Stimulated activated CD4-positive, alpha-beta T cell treated with anti-CD3 and anti-CD28 coated beads, Interleukin-2, amount 100 ng/mL, for 48 hours (primary cell): ENCODE data around the gene TTI1.

Experiments
- DNase-seq, 2 donors: peaks; one replicate each; pipeline ENCODE4 v3.0.0-alpha.2; 2020

The TTI1 gene

DNA sequence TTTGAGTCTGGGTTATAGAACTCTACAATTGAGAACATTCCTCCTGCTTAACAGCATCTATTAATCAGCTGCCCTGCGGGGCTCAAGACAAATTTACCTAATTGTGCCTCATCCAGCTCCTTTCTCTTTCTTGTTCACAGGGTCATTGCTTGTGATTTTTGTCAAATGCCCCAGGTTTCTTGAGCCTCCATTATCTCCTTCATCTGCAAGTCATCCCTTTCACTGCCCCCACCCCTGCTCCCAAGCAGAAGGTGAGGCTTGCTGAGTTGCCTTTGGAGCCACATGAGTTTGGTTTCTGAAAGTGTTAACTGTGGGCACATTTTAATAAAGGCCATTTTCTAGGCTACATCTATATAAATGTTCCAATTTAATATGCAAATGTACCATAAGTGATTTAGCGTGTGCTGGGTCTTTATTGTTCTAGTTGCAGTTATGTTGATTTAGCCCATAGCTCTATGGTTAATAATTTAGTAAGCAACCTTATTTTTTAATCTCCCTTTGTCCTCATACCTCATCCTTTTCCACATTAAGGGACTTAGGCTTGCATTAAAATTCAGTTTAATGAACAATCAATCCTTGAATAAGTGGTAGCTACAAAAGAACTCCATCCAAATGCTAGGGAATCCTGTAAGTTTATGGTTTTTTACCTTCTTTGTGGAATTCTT lies 74.3 kb downstream of the TTI1 start:
- no peak for DNase-seq

DNA sequence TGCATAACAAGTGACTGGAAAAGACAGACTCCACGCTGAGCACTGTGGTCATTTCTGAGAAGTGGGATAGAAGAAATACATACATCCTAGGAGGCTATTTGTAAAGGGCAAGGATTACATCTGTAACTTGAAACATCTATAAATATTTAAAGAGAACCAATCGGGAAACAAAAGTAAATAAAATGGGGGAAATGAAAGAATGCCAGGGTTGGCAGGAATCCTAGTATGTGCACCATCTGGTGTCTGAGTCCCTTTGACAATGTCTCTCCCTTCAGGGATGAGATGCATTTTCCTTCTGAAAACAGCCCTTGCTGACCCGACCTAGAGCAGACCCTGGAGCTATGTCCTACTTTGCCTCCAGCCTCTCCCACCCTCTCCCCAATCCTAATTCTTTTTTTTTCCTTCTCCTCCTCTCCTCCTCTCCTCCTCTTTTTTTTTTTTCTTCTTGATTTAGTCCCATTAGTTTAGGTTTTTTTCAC lies 77.1 kb downstream of the TTI1 start:
- DNase-seq = no peak

DNA sequence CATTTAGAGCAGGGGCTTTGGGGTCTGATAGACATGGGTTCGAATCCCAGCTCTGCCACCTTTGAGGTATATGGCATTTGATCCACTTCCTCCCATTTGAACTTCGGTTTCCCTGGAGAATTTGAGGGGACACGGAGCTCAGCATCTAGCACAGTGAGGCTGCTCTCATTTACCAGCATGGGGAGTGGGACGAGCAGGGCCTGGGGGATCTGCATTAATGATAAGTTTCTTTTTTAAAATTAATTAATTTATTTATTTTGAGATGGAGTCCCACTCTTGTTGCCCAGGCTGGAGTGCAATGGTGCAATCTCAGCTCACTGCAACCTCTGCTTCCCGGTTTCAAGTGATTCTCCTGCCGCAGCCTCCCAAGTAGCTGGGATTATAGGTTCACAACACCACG lies 77.7 kb downstream of the TTI1 start:
- no peak for DNase-seq

DNA sequence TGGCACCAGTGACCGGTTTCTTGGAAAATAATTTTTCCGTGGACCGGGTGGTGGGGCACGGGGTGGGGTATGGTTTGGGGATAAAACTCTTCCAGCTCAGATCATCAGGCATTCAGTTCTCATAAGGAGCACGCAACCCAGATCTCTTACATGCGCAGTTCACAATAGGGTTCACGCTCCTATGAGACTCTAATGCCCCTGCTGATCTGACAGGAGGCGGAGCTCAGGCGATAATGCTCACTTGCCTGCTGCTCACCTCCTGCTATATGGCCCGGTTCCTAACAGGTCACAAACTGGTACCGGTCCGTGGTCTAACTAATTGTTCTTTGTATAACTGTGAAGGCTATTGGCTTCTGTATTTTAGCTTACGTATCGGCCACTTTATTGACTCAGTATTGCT lies 78.6 kb downstream of the TTI1 start:
- no peak for DNase-seq

DNA sequence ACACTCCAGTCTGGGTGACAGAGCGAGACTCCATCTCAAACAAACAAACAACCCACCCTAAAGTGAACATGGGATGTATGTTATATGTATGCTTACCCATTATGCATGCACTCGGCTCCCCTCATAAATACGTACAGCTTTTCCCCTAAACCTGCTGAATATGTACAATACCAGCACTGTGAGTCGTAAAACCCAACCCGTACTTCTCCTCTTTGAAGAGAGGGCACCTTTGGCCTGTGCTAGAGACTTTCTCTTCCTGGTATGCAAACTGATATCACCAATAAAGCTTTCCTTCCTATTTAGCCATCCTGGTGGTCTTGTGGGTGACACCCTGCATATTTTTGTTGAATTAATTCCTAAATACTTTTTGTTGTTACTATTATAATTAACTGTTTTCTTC lies 79.1 kb downstream of the TTI1 start:
- no peak for DNase-seq

DNA sequence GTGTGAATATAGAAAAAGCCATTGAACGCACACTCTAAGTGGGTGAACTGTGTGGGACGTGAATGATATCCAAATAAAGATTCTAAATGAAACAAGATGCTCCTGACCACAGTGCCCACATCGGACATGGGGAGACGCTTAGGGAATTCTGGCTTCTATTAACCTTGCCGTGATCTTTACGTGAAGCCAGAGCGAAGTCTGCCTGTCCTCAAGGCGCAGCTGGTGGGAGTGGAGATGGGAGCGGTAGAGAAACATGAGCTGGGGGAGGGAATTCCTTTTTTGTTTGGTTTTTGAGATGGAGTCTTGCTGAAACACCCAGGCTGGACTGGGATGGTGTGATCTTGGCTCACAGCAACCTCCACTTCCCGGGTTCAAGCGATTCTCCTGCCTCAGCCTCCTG lies 84.3 kb downstream of the TTI1 start:
- DNase-seq = no peak

DNA sequence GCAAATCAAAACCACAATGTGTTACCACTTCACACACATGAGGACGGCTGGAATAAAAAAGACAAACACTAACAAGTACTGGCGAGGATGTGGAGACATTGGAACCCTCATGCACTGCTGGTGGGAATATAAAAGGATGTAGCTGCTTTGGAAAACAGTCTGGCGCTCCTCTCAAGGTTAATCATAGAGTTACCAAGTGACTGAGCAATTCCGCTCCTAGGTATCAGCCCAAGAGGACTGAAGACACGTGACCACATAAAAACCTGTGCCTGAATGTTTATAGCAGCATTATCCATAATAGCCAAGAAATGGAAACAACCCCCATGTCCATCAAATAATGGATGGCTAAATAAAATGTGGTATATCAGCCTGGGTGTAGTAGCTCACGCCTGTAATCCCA lies 85.3 kb downstream of the TTI1 start:
- no peak for DNase-seq

DNA sequence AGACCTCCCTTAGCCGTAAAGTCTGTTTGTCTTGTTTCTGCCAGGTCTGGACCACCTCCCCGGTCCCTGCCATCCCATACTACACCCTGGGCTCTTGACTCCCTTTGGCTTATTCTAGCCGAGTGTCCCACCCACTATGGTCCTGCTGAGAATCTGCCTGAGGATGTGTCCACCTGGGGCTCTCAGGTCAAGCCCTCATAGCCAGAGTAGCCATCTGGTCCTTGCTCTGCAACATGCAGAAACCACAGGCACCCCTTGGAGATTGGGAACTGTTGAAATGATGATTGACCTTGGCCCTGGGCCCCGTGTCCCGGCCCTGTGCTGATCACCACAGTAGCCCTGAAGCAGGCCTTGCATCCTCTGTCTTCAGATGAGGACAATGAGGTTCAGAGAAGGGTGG lies 86.3 kb downstream of the TTI1 start:
- DNase-seq = no peak

DNA sequence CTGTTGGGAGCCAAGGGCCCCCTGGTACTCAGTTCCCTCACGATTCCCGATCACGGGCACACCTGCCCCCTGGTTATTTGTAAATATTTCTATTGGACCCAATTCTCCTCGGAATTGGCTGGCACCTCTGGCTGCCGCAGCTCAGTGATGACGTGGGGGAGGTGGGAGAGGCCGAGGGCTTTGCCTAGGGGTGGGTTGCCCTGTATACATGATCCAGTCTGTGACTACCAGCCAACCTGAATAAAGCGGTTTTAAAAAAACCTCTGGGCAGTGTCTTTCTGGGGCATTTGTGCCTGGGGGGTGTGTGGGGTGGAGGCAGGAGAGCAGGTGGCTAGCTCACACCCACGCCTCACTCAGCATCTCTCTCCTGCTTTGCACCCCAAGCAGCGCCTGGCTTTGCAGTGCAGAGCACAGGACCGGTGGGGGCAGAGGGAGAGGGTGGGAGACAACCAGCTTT lies 88.1 kb downstream of the TTI1 start:
- DNase-seq = no peak

DNA sequence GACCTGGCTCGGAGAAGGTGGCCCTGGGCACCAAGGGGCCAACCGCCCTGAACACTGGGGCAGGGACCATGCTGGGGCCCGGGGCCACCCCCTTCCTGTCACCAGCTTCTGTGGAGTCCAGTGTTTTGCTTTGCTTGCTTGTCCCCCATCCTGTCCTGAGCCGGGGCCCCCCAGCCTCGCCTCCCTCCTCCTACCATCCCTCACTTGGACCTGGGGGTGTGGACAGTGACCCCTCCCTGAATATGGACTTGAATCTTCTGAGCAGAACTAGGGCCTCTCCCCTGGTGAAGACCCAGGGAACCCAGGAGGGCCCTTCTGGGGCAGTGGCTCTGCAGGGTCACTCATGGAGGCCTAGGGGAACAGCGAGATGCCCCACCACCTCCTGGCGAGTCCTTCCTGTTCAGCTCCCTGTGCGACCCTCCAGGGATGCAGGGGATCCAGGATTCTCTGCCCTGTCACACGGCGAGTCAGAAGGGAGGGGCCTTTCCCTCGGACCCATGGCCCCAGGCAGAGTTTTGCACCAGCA lies 88.7 kb downstream of the TTI1 start:
- DNase-seq = no peak

DNA sequence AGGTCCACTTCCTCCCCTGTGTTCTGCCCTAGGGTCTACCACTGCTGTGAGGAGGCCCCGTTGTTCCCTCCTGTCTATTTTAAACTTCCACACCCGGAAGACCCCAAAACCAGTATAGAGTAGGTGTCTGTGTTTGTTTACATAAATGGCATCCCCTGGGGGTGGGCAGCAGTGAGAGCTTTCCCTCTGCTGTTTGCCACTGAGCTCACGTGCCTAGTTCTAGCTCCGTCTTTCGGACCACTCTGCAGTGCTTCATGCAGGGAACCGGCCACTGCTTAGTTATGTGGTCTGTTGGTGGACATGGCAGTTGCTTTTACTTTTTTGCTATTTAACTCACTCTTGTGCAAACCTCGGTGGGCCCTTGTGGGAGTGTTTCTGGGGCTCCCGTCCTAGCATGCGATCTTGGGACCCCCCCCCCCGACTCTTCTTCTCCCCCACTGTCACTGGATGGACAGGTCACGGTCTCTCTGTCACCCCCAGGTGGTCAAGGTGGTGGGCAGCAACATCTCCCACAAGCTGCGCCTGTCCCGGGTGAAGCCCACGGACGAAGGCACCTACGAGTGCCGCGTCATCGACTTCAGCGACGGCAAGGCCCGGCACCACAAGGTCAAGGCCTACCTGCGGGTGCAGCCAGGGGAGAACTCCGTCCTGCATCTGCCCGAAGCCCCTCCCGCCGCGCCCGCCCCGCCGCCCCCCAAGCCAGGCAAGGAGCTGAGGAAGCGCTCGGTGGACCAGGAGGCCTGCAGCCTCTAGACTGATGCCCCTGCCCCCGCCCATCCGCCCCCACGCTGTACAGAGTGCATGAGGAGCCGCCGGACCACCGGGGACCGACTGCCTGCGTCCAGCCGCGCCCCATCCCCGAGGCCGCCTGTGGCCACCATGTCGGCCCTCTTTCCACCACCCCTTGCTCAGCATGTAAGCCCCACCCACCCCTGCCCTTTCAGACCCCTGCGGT lies 89.5 kb downstream of the TTI1 start:
- DNase-seq = no peak

DNA sequence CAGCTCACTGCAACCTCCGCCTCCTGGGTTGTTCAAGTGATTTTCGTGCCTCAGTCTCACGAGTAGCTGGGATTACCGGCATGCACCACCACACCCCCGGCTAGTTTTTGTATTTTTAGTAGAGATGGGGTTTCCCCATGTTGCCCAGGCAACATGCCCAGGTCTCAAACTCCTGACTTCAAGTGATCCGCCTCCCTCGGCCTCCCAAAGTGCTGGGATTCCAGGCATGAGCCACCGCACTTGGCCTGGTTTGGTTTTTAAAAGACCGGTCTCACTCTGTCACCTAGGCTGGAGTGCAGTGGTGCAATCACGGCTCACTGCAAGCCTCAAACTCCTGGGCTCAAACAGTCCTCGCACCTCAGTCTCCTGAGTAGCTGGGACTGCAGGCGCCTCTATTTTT lies 90.2 kb downstream of the TTI1 start:
- DNase-seq = no peak

DNA sequence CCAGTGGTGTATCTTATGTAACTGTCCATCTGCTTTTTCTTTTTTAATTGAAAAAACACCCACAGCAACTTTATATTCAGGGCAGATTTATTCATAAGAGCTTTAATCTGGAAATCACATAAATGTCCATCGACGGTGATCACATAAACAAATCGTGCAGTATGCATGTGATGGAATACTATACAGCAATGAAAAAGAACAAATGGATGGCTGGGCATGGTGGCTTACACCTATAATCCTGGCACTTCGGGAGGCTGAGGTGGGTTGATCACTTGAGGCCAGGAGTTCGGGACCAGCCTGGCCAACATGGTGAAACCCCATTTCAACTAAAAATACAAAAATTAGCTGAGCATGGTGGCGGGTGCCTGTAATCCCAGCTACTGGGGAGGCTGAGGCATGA lies 91.3 kb downstream of the TTI1 start:
- no peak for DNase-seq

DNA sequence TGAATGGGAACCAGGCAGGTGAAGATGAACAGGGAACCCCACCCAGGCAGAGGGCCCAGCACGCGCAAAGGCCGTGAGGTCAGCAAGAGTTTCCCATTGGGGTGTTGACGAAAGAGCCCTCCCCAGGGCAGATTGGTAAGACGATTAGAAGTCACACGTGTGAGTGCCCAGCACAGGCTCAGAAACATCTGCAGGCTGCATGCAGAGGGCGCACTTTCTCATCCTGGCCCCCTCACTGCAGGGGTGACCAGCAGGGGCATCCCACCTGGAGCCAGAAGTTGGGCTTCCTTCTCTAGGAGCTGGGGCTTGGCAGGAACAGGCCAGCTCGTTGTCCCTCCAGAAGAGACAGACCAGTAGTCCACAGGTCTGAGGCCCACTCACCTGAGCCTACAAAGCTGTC lies 91.9 kb downstream of the TTI1 start:
- no peak for DNase-seq

DNA sequence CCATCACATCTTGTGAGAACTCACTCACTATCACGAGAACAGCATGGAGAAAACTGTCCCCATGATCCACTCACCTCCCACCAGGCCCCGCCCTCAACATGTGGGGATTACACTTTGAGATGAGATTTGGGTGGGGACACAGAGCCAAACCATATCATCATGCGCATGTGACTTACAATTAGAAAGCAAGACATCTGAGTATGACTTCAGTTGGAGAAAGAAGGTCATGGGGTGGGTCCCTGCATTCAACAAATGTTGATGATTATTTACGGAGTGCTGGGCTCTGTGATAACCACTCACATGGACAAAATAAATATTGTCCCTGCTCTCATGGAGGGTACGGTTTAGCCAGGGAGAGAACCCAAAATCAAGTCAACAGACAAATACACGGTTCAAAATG lies 92.4 kb downstream of the TTI1 start:
- DNase-seq = no peak

DNA sequence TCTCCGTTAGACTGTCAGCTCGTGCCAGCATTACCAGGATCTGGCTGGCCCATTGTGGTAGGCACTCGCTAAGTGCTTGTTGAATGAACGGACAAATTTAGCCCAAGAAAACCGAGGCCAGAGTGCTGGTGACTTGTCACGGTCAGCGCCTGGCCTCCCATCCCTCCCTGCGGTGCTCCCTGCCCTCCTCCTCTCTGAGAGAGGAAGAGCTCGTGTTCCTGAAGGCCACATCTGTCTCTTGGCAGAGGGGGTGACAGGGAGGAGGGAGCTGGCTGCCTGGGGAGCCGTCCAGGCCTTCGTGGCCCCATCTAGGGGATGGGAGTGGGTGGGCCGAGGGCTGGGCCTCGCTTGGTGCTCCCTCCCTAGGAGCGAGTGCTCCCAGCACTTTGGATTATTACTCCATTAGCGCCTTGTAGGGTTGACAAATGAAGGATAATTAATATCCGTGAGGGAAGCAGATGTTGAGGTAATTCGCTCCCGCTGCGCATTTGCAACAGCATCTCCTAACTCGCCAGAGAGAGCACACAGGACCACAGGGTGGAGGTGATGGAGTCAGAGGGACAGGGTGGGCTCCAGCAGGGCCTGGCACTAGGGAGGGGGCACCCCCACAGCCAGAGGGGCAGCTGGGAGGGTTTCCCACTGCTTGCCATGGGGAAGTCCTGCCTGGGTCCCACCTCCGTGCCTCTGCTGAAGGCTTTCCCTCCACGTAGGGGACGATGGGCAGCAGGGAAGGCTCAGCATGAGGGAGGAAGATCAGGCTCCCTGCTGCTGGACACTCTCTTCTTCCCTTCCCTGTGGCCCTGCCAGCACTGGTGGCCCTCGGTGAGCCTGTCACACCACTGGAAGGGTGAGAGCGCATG lies 93.3 kb downstream of the TTI1 start:
- no peak for DNase-seq

DNA sequence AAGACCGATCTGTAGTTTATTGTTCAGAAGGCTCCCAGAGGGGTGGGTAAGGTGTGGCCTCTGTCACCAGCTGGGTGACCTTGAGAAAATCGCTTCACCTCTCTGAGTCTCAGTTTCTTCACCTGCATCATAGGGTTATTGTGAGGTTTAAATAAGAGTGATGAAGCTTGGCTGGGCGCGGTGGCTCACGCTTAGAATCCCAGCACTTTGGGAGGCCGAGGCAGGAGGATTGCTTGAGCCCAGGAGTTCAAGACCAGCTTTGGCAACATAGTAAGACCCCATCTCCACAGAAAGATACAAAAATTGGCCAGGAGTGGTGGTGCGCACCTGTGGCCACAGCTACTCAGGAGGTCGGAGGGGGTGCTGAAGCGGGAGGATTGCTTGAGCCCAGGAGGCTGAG lies 94.3 kb downstream of the TTI1 start:
- no peak for DNase-seq

DNA sequence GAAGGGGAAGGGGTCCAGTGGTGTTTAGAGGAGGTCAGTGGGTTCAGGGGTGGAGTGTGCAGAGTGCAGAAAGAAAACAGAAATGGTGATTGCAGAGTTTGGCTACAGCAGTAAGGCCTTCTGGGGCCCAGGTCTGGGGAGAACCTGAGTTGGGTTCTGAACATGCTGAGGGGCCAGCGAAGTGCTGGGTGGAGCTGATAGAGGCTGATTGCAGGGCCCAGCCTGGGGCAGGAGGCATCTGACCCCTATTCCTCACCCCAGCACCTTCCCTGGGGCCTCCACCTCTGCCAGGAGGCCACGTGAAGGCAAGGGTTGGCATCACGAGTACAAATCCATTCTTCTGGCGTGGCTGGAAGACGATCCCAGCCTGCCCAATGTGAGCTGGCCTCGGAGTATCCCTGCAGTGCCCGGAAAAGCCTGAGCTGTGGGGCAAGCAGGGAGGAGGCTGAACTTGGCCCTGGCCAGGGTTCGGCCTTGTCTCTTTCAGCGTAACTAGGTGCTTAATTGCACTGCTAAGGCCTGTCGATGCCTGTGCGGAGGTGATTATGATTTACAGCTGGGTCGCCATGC lies 95.0 kb downstream of the TTI1 start:
- DNase-seq = no peak

DNA sequence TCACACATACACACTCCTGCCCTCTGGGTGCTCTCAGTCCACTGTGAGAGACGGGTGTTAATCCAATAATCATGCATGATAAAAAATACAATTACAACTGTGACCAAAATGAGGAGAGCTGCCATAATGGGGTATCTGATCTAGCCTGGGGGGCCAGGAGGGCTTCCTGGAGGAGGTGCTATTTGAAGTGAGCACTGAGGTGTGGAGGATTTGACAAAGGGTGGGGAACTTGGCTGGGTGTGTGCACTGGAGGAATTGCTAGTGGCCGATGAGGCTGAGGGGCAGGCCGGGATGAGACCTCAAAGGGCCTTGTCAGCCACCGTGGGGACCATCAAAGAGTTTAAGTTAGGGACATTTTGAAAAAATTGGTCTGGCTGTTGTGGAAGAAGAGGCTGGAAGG lies 95.6 kb downstream of the TTI1 start:
- DNase-seq = no peak

DNA sequence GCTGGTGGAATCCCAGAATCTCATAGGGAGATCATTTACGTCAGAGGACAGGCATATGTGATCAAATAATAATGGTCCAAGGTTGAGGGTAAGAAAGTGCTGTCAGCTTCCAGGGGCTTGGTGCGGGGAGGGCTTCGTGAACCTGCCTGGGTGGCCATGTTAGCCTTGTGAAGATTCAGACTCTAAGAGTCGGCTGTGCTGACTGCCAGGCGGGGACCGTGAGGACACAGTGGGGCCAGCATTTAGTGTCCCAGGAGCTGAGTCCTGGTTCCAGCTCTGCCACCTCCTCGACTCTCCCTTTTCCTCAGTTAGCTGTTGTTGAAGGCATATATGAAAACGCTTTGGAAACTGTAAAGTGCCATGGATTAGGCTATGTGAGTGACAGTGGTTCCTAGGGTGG lies 96.8 kb downstream of the TTI1 start:
- DNase-seq = no peak

DNA sequence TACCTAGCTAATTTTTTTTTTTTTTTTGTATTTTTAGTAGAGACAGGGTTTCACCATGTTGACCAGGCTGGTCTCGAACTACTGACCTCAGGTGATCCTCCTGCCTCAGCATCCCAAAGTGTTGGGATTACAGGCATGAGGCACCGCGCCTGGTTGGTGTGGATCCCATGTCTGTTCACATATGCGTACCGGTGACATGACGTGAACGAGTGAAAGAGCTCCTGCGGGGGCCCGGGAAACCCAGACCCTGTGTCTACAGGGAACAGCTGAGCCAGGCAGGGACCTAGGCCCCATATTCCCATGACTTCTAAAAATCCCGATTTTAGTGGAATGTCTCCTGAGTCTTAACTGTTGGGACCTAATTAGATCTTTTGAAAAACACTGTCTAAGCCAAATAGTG lies 97.2 kb downstream of the TTI1 start:
- no peak for DNase-seq

DNA sequence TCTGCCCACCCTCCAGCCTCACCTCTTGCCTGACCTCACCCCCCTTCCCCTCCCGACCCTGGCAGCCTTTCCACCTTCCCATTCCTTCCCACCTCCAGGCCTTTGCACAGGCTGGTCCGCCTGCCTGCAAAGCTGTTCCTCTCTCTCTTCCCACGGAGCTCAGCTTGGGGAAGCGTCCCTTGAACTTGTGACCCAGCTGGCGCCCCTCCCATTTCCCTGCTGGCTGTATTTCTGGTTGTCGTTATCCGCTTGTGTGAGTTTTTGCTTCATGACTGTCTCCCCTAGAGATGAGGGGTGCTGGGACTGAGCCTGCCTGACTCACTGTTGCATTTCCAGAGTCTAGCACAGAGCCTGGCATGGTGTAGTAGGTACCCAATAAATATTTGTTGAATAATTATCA lies 97.8 kb downstream of the TTI1 start:
- DNase-seq = no peak
